ENCODE results near the gene KIRREL1.

The KIRREL1 gene

GRCh38 chr1:158102881-158103674 is 109.6 kb downstream of the KIRREL1 start:
- FAIRE-seq: no peak
- DNase-seq (ENCODE audit: low spot score): no peak

- no peak for FAIRE-seq
Measured at GRCh38 chr1:158103861-158104522, 110.5 kb downstream of the KIRREL1 start.

GRCh38 chr1:158104891-158105290 is 111.4 kb downstream of the KIRREL1 start:
- DNase-seq (ENCODE audit: low spot score) (no peak), FAIRE-seq (no peak)

More at GRCh38 chr1:158103861-158104522, 110.5 kb downstream of the KIRREL1 start:
- no peak for DNase-seq (ENCODE audit: low spot score)

GRCh38 chr1:158105352-158106095 is 112.1 kb downstream of the KIRREL1 start:
- DNase-seq (ENCODE audit: low spot score) (no peak), FAIRE-seq (no peak)

DNA sequence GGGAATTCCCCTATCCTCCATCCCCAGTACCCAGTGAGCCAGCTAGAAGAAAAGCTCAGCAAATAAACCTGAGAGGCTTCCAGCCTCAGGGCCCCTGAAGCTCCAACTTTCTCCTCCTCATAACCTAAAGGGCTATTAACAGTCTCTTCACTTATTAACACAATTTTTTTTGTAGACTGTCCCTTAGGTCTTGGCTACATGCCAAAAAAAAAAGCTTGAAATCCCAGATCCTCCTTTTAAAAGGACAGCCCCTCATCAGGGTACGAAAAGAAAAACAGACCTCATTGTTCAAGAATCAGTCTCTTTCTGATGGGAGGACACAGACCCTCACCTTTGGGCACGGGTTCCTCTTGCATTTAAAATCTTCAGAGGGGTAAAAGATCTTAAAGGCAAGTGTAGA is 114.5 kb downstream of the KIRREL1 start:
- no peak for DNase-seq (ENCODE audit: low spot score)
- no peak for FAIRE-seq

GRCh38 chr1:158112994-158113758 is 119.7 kb downstream of the KIRREL1 start:
- DNase-seq (ENCODE audit: low spot score) (peak; percentile 70), FAIRE-seq (no peak)

DNA sequence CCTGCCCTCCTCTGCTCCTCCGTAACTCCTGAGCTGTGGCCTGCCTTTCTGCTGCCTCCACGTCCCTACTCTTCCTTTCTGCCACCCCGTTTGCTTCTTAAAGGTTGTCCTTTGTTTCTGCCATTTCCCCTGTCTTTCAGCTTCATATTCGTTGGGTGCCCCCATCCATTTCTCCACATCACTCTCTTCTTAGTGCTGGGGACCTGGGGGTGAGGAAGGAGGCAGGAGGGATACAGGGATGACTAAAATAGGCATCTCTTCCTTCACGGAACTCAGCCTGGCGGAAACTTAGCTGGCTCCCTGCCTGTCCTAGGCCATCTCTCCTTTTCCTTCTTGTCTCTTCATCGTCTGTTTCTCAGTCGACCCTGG is 120.3 kb downstream of the KIRREL1 start:
- no peak for FAIRE-seq

GRCh38 chr1:158115126-158115525 is 121.7 kb downstream of the KIRREL1 start:
- no peak for DNase-seq (ENCODE audit: low spot score)
- FAIRE-seq: no peak

More for the DNA sequence above, 120.3 kb downstream of the KIRREL1 start:
- DNase-seq (ENCODE audit: low spot score): no peak

DNA sequence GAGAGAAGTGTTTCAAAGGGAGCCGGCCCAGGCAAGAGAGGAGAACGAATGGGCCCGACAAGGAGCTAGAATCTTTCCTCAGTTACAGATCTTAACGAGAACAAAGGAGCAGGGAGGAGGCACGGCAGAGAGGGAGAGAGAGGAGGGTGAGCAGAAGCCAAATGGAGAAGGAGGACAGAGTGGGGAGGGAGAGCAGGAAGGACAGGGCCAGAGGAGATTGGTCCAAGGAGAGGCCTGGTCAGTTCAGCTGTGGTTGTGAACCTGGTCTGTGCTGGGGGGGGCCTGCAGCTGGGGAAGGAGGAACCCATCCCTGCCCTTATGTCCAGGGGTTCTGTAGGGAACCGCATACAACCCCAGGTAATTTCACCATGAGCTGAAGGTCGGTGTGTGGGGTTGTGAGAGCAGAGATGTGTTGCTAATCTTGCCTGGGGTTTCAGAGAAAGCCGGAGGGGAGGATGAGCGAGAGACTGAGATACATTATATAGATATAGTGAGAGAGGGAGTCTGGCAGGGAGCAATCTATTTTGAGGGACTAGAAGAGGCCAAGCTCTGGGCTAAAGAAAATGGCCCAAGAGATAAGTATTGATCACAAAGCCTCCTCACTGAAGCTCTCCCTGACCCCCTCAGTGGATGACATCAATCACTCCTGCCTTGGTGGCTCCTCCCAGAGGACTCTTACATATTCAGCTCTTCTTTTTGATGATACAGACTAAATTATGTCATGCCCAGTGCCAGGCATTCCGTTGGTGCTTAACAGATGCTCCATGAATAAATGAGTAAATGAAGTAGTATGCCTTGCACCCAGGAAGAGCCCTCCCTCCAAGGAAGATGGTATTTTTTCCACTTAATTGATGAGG is 123.1 kb downstream of the KIRREL1 start:
- DNase-seq (ENCODE audit: low spot score): no peak
- no peak for FAIRE-seq

- FAIRE-seq (no peak), DNase-seq (ENCODE audit: low spot score) (peak; percentile 44)
Measured at GRCh38 chr1:158117854-158118704, 124.6 kb downstream of the KIRREL1 start.

DNA sequence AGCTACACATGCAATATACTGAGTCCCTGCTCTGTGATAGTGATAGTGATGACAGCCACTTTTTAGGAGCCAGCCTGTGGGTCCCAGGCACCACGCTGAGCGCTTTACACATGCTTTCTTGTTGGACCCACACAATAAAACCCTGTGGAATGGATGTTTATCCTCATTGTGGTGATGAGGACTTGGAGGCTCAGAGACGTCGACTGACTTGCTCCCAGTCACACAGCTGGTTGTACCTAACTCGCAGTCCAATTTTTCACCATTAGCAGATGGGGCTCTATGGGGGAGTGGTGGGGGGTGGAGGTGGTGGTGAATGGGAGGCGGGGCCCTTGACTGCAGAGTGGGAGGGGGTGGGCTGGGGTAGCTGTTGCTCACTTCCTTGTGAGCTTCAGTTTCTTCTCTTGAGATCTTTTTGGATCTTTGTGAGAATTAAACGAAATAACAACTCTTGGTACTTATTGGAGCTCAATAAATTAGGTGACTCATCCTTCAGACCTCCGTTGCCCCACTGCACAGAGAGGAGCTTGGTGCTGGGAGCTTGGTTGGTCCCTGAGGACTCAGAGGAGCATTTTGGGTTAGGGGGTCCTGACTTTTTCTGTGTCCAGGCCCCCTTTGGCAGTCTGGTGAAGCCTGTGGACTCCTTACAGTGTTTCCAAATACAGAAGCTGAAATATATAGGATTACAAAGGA is 125.4 kb downstream of the KIRREL1 start:
- FAIRE-seq (no peak), DNase-seq (ENCODE audit: low spot score) (no peak)

DNA sequence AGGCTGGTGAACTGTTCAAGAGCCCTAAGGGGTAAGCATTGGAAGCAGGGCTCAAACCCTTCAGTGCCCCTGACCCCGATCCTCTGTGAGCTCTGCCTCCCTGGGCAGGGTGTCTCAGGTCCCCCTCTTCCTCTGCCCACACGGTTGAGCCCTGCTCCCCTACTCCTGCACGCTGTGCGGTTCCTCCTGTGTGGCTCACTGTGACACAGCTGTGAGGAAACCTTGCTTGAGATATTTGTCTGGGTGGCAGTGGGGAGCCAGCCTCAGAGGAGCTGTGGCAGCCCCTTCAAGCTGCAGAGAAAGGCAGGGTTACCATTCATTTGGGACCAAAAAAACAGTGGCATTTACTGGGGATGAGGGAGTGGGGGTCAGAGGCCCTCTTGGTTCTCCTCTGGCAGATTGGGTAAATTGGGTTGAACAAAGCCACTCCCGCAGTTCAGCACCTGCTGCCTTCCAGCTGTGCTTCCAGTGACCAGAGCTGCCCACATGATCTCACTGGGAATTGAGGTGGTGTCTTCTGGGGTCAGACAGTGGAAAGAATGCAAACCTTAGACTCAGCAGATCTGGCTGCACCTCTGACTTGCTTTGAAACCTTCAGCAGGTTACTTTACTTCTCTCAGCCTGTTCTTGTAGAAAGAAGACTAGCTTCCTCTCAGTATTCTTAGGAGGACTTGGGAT is 126.7 kb downstream of the KIRREL1 start:
- FAIRE-seq (no peak), DNase-seq (ENCODE audit: low spot score) (no peak)

- DNase-seq (ENCODE audit: low spot score) (peak; percentile 65), FAIRE-seq (no peak)
Measured at GRCh38 chr1:158121604-158122254, 128.3 kb downstream of the KIRREL1 start.

DNA sequence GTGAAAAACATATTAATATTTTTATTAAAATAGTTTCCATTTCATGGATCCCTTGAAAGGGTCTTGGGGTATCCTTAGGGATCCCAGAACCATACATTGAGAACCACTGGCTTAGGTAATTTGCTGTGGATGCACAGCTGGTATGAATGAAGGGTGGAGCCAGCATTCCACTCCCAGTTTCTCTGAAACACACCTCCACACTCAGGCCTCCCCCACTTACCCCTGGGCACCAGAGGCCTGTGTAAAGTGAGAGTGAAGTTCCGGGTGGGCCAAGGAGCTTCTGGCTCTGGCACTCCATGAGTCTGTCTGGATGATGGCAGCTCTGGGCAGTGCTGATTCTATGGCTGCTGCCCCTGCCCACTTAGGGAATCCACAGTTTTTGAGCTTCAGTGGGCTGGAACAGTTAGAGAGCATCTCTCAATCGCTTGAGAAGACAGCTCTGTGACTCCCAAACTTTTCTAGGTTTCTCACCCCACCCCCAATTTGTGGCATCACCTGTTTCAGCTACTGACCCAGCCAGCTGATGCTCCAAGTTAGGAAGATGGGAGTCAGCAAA is 129.5 kb downstream of the KIRREL1 start:
- FAIRE-seq (no peak), DNase-seq (ENCODE audit: low spot score) (no peak)

DNA sequence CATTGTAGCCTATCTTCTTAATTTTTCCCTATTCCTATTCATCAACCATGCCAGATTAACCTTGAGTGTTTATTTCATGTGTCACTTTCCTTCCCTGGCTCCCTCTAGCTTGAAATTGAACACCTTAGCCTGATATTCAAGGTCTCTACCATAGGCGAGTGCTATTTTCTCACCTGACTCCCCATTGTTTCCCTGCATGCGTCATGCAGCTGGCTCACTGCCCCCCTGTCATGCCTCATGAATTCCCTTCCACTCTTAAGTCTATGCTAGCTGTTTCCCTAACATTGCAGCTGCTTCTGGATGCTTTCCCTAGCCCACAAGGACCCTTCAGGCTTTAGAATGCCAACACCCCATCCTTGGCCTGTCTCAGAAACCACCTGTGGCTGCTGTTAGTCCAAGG is 130.6 kb downstream of the KIRREL1 start:
- FAIRE-seq (peak; percentile 20), DNase-seq (ENCODE audit: low spot score) (peak; percentile 46)

- peak; percentile 72 for FAIRE-seq
- DNase-seq (ENCODE audit: low spot score): peak; percentile 85
Measured at GRCh38 chr1:158124999-158125398, 131.6 kb downstream of the KIRREL1 start.

- FAIRE-seq (no peak), DNase-seq (ENCODE audit: low spot score) (no peak)
Measured at GRCh38 chr1:158126425-158126824, 133.0 kb downstream of the KIRREL1 start.
